HG02623 (cell line): ENCODE data around the gene ESRRA.

Experiments
- ATAC-seq: cut with Tn5 transposase; IDR thresholded peaks from one replicate; pipeline ENCODE4 v1.9.1; 2021; ENCODE audit warnings: moderate library complexity; ENCODE audit not compliant: unreplicated experiment

The ESRRA gene

GRCh38 chr11:64364435-64364834, 59.1 kb downstream of the ESRRA start:
- ATAC-seq: no peak

GRCh38 chr11:64364911-64365310, 59.6 kb downstream of the ESRRA start:
- ATAC-seq: no peak
